HepG2 (cell line): ENCODE measurements around the gene EPB42.

Experiments
- HNRNPL ChIP-seq: fragments of 200-400 bp; formaldehyde crosslinking; IDR thresholded peaks from 2 replicates; pipeline ENCODE4 v1.6.1; 2017; ENCODE audit warnings: mild to moderate bottlenecking, low read depth, low read length
- MTF1 ChIP-seq: sonication (generic); formaldehyde crosslinking; IDR thresholded peaks from 2 replicates; pipeline ENCODE4 v1.5.0; 2020; ENCODE audit warnings: missing genetic modification reagents
- RAD21 ChIP-seq: fragments of 450-650 bp; formaldehyde crosslinking; IDR thresholded peaks from 2 replicates; pipeline ENCODE4 v1.5.0; 2020; ENCODE audit warnings: mild to moderate bottlenecking
- ZNF549 ChIP-seq: sonication (generic); formaldehyde crosslinking; IDR thresholded peaks from 2 replicates; pipeline ENCODE4 v1.5.0; 2020; ENCODE audit warnings: missing genetic modification reagents
- TF ChIP-seq, protein P1 (sequence below): sonication (generic); formaldehyde crosslinking; IDR thresholded peaks from 2 replicates; pipeline ENCODE4 v1.4.0; 2020; ENCODE audit warnings: missing genetic modification reagents
- TF ChIP-seq, protein P2 (sequence below): sonication (generic); formaldehyde crosslinking; IDR thresholded peaks from 2 replicates; pipeline ENCODE4 v1.4.0; 2020; ENCODE audit warnings: missing genetic modification reagents

- no peak for TF ChIP-seq MTF1 (CRISPR knock-in tag)
- no peak for TF ChIP-seq ZNF549 (CRISPR knock-in tag)
- TF ChIP-seq RAD21 = no peak
- TF ChIP-seq, protein P1, sequence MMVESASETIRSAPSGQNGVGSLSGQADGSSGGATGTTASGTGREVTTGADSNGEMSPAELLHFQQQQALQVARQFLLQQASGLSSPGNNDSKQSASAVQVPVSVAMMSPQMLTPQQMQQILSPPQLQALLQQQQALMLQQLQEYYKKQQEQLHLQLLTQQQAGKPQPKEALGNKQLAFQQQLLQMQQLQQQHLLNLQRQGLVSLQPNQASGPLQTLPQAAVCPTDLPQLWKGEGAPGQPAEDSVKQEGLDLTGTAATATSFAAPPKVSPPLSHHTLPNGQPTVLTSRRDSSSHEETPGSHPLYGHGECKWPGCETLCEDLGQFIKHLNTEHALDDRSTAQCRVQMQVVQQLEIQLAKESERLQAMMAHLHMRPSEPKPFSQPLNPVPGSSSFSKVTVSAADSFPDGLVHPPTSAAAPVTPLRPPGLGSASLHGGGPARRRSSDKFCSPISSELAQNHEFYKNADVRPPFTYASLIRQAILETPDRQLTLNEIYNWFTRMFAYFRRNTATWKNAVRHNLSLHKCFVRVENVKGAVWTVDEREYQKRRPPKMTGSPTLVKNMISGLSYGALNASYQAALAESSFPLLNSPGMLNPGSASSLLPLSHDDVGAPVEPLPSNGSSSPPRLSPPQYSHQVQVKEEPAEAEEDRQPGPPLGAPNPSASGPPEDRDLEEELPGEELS (CRISPR knock-in tag) = no peak
- TF ChIP-seq, protein P2, sequence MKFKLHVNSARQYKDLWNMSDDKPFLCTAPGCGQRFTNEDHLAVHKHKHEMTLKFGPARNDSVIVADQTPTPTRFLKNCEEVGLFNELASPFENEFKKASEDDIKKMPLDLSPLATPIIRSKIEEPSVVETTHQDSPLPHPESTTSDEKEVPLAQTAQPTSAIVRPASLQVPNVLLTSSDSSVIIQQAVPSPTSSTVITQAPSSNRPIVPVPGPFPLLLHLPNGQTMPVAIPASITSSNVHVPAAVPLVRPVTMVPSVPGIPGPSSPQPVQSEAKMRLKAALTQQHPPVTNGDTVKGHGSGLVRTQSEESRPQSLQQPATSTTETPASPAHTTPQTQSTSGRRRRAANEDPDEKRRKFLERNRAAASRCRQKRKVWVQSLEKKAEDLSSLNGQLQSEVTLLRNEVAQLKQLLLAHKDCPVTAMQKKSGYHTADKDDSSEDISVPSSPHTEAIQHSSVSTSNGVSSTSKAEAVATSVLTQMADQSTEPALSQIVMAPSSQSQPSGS = no peak
- no peak for TF ChIP-seq HNRNPL
Measured at GRCh38 chr15:43194795-43195194, 26.0 kb downstream of the EPB42 start.
